ENCODE data around the gene PROX2. TPM values are rescaled to one million over a fixed set of nuclear protein-coding genes. Genes with fewer than 3 reads are reported as not detected.

PROX2 gene
- total RNA-seq, 1 experiment from 2014 or later, result not detected

GRCh38 chr14:74909911-74910310 is 34.0 kb upstream of the PROX2 start:
- DNase-seq (ENCODE audit: low spot score), result no peak

GRCh38 chr14:74909501-74909900 is 33.6 kb upstream of the PROX2 start:
- DNase-seq (ENCODE audit: low spot score), result no peak

- DNase-seq (ENCODE audit: low spot score), result no peak
These were observed 33.0 kb upstream of the PROX2 start for GRCh38 chr14:74908861-74909341.

DNA sequence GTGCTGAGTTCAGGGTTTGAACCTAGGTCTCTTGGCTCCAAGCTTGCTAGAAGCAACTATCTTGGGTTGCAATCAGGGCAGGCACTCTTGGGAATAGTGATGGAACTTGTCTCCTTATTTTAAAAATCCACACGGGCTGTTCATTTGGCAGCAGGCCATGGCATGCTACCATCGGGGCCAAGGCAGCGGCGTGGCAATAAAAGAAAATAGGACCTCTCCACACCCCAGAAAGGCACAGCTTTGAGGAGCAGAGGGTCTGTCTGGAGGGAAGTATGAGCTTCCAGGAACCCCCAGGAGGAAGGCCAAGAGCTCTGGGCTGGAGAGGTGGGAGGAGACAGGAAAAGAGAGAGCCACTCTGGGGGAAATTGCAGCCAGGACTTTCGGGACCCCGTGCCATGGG is 31.8 kb upstream of the PROX2 start:
- no peak for DNase-seq (ENCODE audit: low spot score)

- DNase-seq (ENCODE audit: low spot score), result no peak
These were observed 31.1 kb upstream of the PROX2 start for GRCh38 chr14:74906925-74907521.

GRCh38 chr14:74905595-74906142 is 29.7 kb upstream of the PROX2 start:
- no peak for DNase-seq (ENCODE audit: low spot score)

- no peak for DNase-seq (ENCODE audit: low spot score)
These were observed 28.9 kb upstream of the PROX2 start for GRCh38 chr14:74904635-74905503.

DNA sequence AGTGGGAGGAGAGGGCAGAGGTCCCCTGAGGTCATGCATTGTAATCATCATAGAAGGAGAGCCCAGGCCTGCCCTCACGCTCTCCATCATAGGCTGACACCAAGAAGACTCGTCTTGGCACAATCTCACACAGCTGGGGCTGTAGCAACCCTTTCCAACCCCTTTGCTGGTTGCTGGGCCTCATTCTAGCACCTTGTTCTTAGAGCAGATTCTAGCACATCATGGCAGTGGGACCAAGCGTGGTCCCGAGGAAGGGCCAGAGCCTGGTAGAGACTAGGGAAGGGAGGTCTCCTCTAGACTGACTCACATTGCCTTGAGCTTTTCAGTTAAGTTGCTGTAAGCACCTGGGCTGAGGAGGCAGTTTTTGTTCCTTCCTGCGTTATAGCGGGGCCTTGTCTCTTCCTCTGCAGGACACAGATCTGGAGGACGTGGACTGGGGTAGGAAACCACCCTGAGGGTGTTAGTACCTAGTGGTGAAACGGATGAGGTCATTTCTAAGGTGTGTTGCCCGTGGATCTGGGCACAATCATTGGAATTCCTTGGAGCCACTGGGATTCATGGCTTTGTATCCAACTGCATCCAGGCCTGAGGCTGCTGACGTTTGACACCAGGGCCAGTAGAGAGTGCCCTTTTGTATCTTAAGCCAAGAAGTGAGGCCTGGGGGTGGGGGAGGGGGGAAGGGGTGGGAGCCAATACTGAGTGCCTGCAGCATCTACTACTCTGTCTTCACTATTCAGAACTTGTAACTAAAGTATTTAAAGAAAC is 27.2 kb upstream of the PROX2 start:
- no peak for DNase-seq (ENCODE audit: low spot score)

GRCh38 chr14:74898694-74899093 is 22.7 kb upstream of the PROX2 start:
- DNase-seq (ENCODE audit: low spot score), result no peak

DNA sequence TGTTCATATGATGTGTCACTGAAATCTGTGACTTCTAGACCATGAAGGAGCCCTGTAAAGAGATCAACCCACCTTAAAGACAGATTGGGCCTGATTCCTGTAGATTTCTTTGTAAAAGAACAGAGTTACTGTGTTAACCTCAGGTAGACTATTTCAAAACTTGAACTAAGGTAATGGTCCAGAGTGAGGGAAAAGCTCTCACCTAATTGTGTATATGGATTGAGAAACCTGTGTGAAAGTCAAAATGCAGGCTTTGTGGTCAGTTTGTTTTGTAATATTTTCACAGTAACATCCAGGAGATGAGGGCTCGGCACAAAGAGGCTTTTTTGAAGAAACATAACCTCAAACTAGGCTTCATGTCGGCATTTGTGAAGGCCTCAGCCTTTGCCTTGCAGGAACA is 22.1 kb upstream of the PROX2 start:
- DNase-seq (ENCODE audit: low spot score), result no peak

DNA sequence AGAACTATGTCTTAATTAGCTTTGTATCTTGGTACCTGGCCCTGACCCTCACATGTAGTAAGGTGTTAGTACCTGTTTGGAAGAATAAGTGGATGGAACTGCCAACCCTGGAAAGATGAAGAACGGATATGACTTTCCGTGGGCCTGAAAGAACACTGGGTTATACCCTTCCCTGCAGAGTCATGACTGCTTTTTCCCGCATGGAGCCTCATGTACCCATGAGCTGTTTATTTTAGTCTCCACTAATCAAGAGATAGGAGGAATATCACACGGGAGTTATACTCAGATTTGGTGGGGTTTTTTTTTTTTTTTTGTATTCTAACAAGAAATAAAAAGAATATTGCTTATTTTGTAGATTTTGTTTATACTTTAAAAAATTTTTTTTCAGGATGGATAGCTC is 21.7 kb upstream of the PROX2 start:
- no peak for DNase-seq (ENCODE audit: low spot score)

- DNase-seq (ENCODE audit: low spot score), result no peak
These were observed 20.5 kb upstream of the PROX2 start for GRCh38 chr14:74896400-74896799.

GRCh38 chr14:74893614-74894091 is 17.7 kb upstream of the PROX2 start:
- no peak for DNase-seq (ENCODE audit: low spot score)

DNA sequence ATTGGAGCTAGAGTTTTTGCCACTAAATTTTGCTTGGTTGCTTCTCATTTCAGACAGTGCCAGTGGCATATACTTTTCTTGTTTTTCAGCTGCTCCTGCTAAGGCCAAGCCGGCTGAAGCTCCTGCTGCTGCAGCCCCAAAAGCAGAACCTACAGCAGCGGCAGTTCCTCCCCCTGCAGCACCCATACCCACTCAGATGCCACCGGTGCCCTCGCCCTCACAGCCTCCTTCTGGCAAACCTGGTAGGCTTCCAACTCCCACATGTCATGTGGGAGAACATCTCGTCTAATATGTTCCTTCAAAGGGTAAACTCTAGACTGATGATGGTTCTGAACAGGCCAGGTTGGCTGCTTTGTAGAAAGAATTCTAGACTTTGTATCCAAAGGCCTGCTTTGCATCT is 16.8 kb upstream of the PROX2 start:
- no peak for DNase-seq (ENCODE audit: low spot score)

DNA sequence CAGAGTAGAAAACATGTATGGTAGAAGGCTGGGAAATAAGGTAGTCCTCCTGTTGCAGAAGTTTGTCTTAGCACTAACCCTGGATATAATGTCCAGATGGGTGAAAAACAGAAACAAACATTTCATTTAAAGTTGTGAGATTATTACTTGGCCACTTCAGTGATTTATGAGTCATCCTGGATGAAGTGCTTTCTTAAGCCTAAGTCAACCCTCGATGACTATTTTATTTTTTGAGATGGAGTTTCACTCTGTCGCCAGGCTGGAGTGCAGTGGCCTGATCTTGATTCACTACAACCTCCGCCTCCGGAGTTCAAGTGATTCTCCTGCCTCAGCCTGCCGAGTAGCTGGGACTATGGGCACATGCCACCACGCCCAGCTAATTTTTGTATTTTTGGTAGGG is 15.9 kb upstream of the PROX2 start:
- no peak for DNase-seq (ENCODE audit: low spot score)

DNA sequence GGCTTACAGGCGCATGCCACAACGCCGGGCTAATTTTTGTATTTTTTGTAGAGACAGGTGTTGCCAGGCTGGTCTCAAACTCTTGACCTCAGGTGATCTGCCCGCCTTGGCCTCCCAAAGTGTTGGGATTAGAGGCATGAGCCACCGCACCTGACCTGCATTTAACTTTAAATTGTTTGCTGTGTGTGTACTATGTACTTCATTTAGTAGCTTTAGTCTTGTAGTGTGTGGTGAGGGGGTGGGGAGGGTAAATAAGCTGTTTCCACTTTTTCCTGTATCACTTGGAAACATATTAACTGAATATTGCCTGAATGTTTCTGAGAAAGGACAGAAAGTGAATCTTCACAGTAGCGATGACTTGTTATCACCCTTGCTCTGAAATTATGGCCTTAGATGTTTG is 14.3 kb upstream of the PROX2 start:
- no peak for DNase-seq (ENCODE audit: low spot score)

DNA sequence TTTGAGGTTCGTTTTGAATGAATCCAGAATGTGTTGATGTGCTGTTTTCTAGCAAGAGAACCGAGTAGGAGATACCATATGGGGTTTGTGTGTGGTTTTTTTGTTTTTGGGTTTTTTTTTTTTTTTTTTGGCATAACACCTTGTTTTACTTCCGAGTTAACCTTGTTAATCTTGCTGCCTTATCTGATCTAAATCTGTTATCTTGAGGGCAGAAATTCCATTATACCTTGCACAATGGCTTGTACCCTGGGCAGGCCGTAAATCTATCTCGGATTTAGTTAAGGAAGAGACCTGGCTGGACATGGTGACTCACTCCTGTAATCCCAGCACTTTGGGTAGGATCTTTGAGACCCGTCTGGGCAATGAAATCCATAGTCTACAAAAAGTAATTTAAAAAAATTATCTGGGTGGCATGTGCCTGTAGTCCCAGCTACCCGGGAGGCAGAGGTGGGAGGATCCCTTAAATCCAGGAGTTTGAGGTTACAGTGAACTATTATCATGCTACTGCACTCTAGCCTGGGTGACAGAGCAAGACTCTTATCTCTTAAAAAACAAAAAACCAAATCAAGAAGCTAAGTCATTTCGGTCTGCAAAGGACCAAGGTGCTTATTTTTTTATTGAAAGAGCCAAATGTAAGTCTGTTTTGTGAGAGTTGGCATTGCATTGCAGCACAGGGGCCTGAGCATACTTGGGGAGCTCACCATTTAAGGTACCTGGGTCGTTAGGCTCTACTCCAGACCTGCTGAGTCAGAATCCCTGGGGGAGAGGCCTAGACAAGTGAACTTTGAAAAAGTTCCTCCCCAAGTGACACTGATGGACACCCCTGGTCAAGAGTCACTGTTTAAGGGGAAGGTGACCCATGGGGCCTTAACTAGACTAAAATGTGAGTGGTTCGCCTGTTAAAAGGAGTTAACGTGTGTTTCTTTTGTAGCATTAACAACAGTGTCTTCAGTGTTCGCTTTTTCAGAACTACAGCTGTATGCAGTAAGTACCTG is 12.5 kb upstream of the PROX2 start:
- DNase-seq (ENCODE audit: low spot score), result no peak

GRCh38 chr14:74886001-74886400 is 10.1 kb upstream of the PROX2 start:
- no peak for DNase-seq (ENCODE audit: low spot score)

- DNase-seq (ENCODE audit: low spot score), result no peak
These were observed 6.4 kb upstream of the PROX2 start for GRCh38 chr14:74882103-74882920.

All from H4 (cell line).